Glutamatergic neuron (in vitro differentiated cells): ENCODE data around the gene CAMKMT. TPM values are rescaled to one million over a fixed set of nuclear protein-coding genes. Genes with fewer than 3 reads are reported as not detected.
"Not testable (repeated sequence)": the region's sequence is repeated elsewhere in the genome, so short reads cannot be mapped to it uniquely, and the experiment has no call there.

ENCODE experiments used
- DNase-seq: peaks from one replicate; pipeline ENCODE4 v3.0.0; 2022
- H3K27ac Mint-ChIP-seq: one replicate; pipeline ENCODE4 v1.8.0; 2020; ENCODE audit warnings: mild to moderate bottlenecking, mixed read lengths, inconsistent platforms; ENCODE audit not compliant: unreplicated experiment
- H3K27me3 Mint-ChIP-seq: one replicate; pipeline ENCODE4 v1.8.0; 2020; ENCODE audit warnings: mild to moderate bottlenecking, moderate library complexity, mixed read lengths, inconsistent platforms; ENCODE audit not compliant: unreplicated experiment
- H3K36me3 Mint-ChIP-seq: one replicate; pipeline ENCODE4 v1.8.0; 2020; ENCODE audit warnings: mild to moderate bottlenecking, mixed read lengths, inconsistent platforms; ENCODE audit not compliant: unreplicated experiment
- H3K4me1 Mint-ChIP-seq: one replicate; pipeline ENCODE4 v1.8.0; 2020; ENCODE audit warnings: mild to moderate bottlenecking, low read depth, mixed read lengths, inconsistent platforms; ENCODE audit not compliant: unreplicated experiment
- H3K4me3 Mint-ChIP-seq: one replicate; pipeline ENCODE4 v1.8.0; 2020; ENCODE audit warnings: mild to moderate bottlenecking, mixed read lengths, inconsistent platforms; ENCODE audit not compliant: unreplicated experiment
- H3K9me3 Mint-ChIP-seq: one replicate; pipeline ENCODE4 v1.8.0; 2020; ENCODE audit warnings: mild to moderate bottlenecking, moderate library complexity, mixed read lengths, inconsistent platforms; ENCODE audit not compliant: unreplicated experiment
- total RNA-seq: library from RNA; stranded (reverse); fragmentation: NEBNext Ultra II Directional; extraction: Animal tissue kit (Norgen Biotek cat#: 25700); gene quantifications from one replicate; pipeline ENCODE4 v1.2.1, GENCODE V29; 2021; ENCODE audit not compliant: unreplicated experiment
- TF ChIP-seq, protein P1 (sequence below): fragments of 200-600 bp; sonication (generic); IDR thresholded peaks from one replicate; pipeline ENCODE4 v1.5.0; 2021; ENCODE audit not compliant: partially characterized antibody, unreplicated experiment

Gene CAMKMT
- total RNA-seq, 1 donor from 2014 or later, result 9.6 TPM

DNA sequence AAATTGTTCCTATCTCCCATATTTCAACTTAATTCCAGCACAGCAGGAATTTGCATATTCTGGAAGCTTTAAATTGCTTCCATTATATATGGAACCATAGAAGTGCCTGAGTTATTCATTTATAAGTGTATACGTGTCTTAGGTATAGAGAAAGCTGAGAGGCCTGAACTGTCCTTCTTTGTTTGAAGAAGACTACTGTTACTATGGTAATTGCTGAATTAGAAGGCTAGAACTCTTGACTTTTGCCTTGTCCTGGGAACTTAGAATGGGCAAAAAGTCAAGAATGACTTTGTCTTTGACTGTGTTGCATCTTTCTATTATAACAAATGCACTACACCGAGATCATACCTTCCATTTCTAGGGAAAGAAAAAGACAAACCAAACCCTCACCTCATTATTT, 15.7 kb downstream of the CAMKMT start:
- H3K4me1 Mint-ChIP-seq, result no peaks in the 10 kb centered on the region
- no peaks in the 10 kb centered on the region for H3K9me3 Mint-ChIP-seq
- no peaks in the 10 kb centered on the region for H3K27me3 Mint-ChIP-seq
- H3K36me3 Mint-ChIP-seq, result no peaks in the 10 kb centered on the region
- H3K4me3 Mint-ChIP-seq, result no peak overlapping the region
- TF ChIP-seq, protein P1, sequence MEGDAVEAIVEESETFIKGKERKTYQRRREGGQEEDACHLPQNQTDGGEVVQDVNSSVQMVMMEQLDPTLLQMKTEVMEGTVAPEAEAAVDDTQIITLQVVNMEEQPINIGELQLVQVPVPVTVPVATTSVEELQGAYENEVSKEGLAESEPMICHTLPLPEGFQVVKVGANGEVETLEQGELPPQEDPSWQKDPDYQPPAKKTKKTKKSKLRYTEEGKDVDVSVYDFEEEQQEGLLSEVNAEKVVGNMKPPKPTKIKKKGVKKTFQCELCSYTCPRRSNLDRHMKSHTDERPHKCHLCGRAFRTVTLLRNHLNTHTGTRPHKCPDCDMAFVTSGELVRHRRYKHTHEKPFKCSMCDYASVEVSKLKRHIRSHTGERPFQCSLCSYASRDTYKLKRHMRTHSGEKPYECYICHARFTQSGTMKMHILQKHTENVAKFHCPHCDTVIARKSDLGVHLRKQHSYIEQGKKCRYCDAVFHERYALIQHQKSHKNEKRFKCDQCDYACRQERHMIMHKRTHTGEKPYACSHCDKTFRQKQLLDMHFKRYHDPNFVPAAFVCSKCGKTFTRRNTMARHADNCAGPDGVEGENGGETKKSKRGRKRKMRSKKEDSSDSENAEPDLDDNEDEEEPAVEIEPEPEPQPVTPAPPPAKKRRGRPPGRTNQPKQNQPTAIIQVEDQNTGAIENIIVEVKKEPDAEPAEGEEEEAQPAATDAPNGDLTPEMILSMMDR, result no peak
- H3K27ac Mint-ChIP-seq, result no peak overlapping the region
- DNase-seq, result no peak

DNA sequence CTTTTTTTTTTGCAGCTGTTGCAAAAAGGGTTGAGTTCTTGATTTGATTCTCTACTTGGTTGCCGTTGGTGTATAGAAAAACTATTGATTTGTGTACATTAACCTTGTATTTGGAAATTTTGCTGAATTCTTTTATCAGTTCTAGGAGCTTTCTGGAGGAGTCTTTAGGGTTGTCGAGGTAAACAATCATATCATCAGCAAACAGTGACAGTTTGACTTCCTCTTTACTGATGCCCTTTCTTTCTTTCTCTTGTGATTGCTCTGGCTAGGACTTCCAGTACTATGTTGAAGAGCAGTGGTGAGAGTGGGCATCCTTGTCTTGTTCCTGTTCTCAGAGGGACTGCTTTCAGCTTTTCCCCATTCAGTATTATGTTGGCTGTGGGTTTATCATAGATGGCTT, 23.5 kb downstream of the CAMKMT start:
- H3K27me3 Mint-ChIP-seq, H3K4me3 Mint-ChIP-seq, H3K9me3 Mint-ChIP-seq, H3K4me1 Mint-ChIP-seq, H3K27ac Mint-ChIP-seq, DNase-seq: not testable (repeated sequence)
- H3K36me3 Mint-ChIP-seq, result peaks cover 11% of the 10 kb centered on the region

DNA sequence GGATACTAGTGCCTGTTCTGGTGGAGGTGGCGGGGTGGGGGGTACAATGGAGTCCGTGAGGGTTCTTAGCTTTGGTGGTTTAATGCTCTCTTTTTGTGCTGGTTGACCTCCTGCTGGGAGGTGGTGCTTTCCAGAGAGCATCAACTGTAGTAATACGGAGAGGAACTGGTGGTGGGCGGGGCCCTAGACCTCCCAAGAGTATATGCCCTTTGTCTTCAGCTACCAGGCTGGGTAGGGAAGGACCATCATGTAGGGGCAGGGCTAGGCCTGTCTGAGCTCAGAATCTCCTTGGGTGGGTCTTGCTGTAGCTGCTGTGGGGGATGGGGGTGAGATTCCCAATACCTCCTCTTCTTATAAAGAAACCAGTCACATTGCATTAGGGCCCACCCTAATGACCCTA, 27.1 kb downstream of the CAMKMT start:
- Mint-ChIP-seq H3K4me1 (no peaks in the 10 kb centered on the region), H3K27me3 (peaks cover 3% of the 10 kb centered on the region), H3K9me3 (peaks cover 5% of the 10 kb centered on the region), H3K27ac (no peak overlapping the region), H3K4me3 (no peak overlapping the region), H3K36me3 (peaks cover 7% of the 10 kb centered on the region)
- DNase-seq, result peak; percentile 17
- TF ChIP-seq, protein P1, result no peak

GRCh38 chr2:44389895-44390294, 28.1 kb downstream of the CAMKMT start:
- TF ChIP-seq, protein P1, result peak; percentile 61
- H3K36me3 Mint-ChIP-seq, result peaks cover 7% of the 10 kb centered on the region
- peaks cover 3% of the 10 kb centered on the region for H3K27me3 Mint-ChIP-seq
- peaks cover 3% of the 10 kb centered on the region for H3K9me3 Mint-ChIP-seq
- H3K4me3 Mint-ChIP-seq, result no peak overlapping the region
- H3K27ac Mint-ChIP-seq, result no peak overlapping the region
- DNase-seq, result no peak
- no peaks in the 10 kb centered on the region for H3K4me1 Mint-ChIP-seq

- peaks cover 7% of the 10 kb centered on the region for H3K36me3 Mint-ChIP-seq
- H3K4me1 Mint-ChIP-seq, result no peaks in the 10 kb centered on the region
- no peak overlapping the region for H3K4me3 Mint-ChIP-seq
- H3K27ac Mint-ChIP-seq, result no peak overlapping the region
- TF ChIP-seq, protein P1, result peak; percentile 80
- peak; percentile 50 for DNase-seq
- peaks cover 3% of the 10 kb centered on the region for H3K9me3 Mint-ChIP-seq
- peaks cover 3% of the 10 kb centered on the region for H3K27me3 Mint-ChIP-seq
Measured at GRCh38 chr2:44392338-44392943, 30.7 kb downstream of the CAMKMT start.
